Stimulated activated CD8-positive, alpha-beta memory T cell treated with anti-CD3 and anti-CD28 coated beads, Interleukin-7, amount 100 ng/mL, for 48 hours (primary cell): ENCODE data around the gene FLT3LG.

Experiments used
- DNase-seq, 2 donors: peaks; one replicate each; pipeline ENCODE4 v3.0.0-alpha.2; 2020; ENCODE audit warnings: low read depth in 1 of 2; ENCODE audit errors: extremely low read depth in 1 of 2

The FLT3LG gene

GRCh38 chr19:49487277-49488045 lies 13.4 kb downstream of the FLT3LG start, which contains the start of gene RPL13A:
RPL13A (plus strand) TSS chr19:49487608; CDS start chr19:49487630, 22 bp downstream.
- peak; percentile 99 to 100 for DNase-seq

- no peak for DNase-seq
Measured at GRCh38 chr19:49488046-49488862, 14.2 kb downstream of the FLT3LG start.

- no peak for DNase-seq
Measured at GRCh38 chr19:49488863-49489537, 15.0 kb downstream of the FLT3LG start.

DNA sequence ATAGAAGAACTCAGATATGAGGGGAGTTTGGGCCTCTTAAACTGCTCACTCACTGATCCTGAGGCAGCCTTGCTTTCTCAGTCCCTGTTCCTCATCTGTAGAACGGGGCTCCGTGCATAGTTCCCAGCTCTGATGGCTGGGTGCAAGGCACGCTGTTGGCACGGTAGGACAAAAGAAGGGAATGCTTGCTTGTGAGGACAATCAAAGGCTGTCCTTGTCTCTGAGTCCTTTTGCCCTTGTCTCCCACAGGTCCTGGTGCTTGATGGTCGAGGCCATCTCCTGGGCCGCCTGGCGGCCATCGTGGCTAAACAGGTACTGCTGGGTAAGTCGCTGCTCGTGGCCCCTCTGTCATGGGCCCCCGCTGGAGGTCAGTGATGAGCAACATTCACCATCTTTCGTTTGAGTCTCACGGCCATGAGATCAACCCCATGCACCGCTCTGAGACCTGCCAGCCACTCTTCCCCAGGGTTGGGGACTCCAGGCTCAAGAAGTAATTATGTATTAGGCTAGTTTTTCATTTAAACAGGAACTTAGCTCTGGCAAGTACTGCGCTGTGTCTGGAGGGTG lies 15.7 kb downstream of the FLT3LG start:
- DNase-seq, result no peak

GRCh38 chr19:49490287-49491029 lies 16.4 kb downstream of the FLT3LG start:
- no peak for DNase-seq

DNA sequence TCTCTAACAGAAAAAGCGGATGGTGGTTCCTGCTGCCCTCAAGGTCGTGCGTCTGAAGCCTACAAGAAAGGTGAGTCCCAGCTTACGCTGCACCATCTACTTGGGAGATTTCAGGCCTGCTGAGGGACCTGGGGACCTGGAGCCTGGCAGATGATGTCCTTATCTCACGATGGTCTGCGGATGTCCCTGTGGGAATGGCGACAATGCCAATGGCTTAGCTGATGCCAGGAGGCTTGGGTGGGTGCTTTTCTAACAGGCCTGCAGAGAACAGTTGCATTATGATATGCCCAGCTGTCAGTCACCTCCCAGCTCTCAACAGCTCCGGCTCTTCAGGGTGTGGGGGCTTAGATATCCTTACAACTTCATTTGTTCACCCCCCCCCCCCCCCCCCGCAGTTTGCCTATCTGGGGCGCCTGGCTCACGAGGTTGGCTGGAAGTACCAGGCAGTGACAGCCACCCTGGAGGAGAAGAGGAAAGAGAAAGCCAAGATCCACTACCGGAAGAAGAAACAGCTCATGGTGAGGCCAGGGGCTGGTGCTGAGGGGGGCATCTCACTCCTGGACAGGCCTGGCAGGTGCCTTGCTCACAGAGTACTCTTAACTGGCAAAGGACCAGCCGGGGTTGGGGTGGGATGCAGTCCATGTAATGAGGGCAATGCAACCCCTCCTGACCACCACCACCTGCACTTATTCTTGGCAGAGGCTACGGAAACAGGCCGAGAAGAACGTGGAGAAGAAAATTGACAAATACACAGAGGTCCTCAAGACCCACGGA lies 17.2 kb downstream of the FLT3LG start:
- no peak for DNase-seq

GRCh38 chr19:49491804-49492572 lies 18.0 kb downstream of the FLT3LG start:
- DNase-seq, result no peak

DNA sequence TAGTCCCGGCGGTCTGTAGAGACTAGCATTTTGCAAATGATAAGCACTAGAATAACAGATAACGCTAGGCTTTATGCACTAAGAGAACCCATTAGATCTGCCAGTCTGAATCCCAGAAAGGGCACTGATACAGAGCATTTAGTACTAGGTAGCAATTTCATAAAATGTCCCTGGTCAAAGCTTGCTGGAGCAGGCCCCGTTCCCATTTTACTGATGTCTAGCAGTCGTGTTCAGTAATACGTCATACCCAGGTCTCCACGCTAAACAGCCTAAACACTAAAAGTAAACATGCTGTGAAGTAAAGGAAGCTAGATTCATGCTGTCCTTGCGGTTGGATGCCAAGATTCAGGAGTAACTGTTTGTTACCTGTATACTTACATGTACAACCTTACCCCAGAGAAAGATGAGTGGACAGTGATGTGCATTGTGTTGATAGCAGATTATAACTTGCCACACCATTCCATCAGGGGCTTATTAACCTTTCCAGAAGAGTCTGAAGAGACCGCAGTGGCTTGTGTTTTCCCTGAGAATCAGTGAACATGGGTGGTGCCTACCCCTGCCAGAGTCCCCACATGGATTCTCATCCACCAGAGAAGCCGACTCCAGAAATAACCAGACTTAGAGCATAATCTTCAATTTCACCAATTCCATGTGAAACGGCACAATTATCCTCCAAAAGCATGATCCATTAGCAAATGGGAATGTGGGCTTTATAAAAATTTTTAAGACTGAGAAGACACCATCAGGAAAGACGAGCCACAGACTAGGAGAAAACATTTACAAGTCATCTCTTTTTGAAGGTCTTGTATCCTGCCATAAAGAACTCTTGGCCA lies 18.8 kb downstream of the FLT3LG start:
- no peak for DNase-seq

GRCh38 chr19:49496574-49497008 lies 22.6 kb downstream of the FLT3LG start:
- no peak for DNase-seq

DNA sequence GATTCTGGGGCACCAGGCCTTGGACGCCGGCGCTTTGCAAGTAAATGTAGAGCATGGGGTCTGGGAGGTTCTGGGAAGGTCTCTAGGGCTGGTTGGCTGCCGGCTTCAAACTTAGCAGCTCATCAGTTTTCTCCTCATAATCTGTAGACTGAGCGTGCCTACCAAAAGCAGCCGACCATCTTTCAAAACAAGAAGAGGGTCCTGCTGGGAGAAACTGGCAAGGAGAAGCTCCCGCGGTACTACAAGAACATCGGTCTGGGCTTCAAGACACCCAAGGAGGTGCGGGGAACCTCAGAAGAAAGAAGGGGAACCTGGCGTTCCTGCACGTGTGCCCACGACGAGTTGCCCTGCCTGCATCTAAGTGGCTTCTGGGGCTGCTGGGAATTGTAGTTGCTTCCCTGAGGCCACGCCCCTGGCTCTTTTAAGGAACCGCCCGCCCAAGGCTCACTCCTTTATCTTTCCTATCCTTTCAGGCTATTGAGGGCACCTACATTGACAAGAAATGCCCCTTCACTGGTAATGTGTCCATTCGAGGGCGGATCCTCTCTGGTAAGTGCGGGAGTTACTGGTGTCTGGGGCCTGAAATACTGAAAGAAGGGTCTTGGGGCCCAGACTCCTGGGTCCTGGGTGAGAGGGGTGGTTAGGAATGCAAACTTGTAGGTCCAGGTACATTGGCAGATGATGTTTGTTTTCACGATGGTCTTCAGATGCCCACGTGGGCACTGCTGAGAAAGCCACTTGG lies 23.2 kb downstream of the FLT3LG start:
- DNase-seq, result peak in 1 of 2 donors; percentile 57

GRCh38 chr19:49497789-49498103 lies 23.7 kb downstream of the FLT3LG start:
- DNase-seq, result no peak

- no peak for DNase-seq
Measured at GRCh38 chr19:49498475-49498874, 24.5 kb downstream of the FLT3LG start.

GRCh38 chr19:49499030-49499670 lies 25.1 kb downstream of the FLT3LG start:
- no peak for DNase-seq

GRCh38 chr19:49502866-49503581 lies 29.0 kb downstream of the FLT3LG start:
- no peak for DNase-seq

DNA sequence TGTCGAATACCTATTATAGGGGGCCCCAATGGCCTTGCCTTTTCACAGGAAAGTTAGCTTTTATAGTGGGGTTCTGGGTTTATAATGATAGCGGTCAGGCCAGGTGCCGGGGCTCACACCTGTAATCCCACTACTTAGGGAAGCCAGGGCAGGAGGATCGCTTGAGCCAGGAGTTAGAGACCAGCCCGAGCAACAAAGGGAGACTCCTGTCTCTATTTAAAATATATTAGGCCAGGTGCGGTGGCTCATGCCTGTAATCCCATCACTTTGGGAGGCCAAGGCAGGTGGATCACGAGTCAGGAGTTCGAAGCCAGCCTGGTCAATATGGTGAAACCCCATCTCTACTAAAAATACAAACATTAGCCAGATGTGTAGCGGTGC lies 29.6 kb downstream of the FLT3LG start:
- DNase-seq, result no peak

GRCh38 chr19:49506575-49507105 lies 32.6 kb downstream of the FLT3LG start:
- DNase-seq, result no peak
